NOMO-1 treated with dmso at 0.1 percent for 144 hours (cell line): Measurements from ENCODE around the gene KL.
A peak's percentile ranks its signal among the peaks of the same experiment; 100 is the strongest.

Experiments
- DNase-seq: peaks from one replicate; lab custom pipeline; 2025; ENCODE audit not compliant: unreplicated experiment; lab: John Stamatoyannopoulos, UW

The KL gene

DNA sequence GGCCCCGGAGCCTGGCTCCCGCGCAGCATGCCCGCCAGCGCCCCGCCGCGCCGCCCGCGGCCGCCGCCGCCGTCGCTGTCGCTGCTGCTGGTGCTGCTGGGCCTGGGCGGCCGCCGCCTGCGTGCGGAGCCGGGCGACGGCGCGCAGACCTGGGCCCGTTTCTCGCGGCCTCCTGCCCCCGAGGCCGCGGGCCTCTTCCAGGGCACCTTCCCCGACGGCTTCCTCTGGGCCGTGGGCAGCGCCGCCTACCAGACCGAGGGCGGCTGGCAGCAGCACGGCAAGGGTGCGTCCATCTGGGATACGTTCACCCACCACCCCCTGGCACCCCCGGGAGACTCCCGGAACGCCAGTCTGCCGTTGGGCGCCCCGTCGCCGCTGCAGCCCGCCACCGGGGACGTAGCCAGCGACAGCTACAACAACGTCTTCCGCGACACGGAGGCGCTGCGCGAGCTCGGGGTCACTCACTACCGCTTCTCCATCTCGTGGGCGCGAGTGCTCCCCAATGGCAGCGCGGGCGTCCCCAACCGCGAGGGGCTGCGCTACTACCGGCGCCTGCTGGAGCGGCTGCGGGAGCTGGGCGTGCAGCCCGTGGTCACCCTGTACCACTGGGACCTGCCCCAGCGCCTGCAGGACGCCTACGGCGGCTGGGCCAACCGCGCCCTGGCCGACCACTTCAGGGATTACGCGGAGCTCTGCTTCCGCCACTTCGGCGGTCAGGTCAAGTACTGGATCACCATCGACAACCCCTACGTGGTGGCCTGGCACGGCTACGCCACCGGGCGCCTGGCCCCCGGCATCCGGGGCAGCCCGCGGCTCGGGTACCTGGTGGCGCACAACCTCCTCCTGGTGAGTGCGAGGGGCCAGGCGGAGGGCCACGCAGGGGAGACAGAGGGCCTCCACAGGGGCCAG lies at the start of gene KL:
KL (plus strand) TSS at position 10 of the 909 bp plus-strand sequence; CDS start at position 28, 18 bp downstream.
- DNase-seq: peak; percentile 44

DNA sequence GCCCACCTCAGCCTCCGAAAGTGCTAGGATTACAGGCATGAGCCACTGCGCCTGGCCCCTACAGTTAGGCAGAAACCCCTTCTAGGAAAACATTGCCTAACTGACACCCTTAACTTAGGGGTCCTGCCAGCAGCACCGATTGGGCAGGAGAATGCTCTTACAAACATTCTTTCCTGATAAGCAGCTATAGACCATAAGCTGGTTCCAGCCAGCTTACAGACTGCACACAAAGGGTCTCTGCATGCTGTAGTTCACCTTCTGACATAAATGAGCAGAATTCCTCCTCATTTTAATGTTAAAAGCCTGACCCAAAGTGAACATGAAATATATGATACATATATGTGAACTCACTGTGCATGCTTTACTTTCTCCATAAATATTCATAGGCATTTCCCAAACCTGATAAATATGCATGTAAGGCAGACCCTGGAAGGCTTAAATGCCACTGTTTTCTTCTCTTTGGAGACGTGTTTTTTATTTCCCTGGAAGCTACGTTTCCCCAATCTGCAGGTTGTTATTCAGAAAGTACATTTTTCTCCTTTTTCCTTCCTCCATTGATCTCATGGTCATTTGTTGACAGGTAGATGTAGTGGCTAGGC lies 48.5 kb upstream of the KL start:
- no peak for DNase-seq

DNA sequence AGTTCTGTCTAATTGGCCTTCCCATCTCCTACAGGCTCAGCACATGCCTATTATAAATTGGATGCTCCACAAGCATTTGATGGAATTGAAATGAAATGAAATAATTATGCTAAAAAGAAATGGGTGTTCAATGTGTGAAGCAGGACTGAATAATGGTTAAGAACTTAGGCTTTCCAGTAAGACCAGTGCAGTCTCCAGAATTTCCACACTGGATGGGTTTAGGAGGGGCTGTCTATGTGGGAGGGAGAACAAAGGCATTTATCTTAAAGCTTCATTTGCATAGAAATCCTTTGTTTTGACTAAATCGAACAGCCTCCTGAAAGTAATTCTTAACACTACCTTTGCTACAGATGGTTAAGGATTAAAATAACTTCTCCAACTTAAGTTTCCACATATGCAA lies 47.9 kb upstream of the KL start:
- no peak for DNase-seq

GRCh38 chr13:32968793-32969192 lies 47.4 kb upstream of the KL start:
- DNase-seq: no peak

GRCh38 chr13:32969516-32969941 lies 46.7 kb upstream of the KL start:
- no peak for DNase-seq

GRCh38 chr13:32976056-32976805 lies 40.0 kb upstream of the KL start:
- no peak for DNase-seq

- DNase-seq: no peak
Observed at GRCh38 chr13:32976912-32977311, 39.3 kb upstream of the KL start.

- DNase-seq: no peak
Observed at GRCh38 chr13:32977321-32977720, 38.9 kb upstream of the KL start.

GRCh38 chr13:32978278-32978677 lies 37.9 kb upstream of the KL start:
- DNase-seq: no peak

- no peak for DNase-seq
Observed at GRCh38 chr13:32983058-32983457, 33.2 kb upstream of the KL start.

DNA sequence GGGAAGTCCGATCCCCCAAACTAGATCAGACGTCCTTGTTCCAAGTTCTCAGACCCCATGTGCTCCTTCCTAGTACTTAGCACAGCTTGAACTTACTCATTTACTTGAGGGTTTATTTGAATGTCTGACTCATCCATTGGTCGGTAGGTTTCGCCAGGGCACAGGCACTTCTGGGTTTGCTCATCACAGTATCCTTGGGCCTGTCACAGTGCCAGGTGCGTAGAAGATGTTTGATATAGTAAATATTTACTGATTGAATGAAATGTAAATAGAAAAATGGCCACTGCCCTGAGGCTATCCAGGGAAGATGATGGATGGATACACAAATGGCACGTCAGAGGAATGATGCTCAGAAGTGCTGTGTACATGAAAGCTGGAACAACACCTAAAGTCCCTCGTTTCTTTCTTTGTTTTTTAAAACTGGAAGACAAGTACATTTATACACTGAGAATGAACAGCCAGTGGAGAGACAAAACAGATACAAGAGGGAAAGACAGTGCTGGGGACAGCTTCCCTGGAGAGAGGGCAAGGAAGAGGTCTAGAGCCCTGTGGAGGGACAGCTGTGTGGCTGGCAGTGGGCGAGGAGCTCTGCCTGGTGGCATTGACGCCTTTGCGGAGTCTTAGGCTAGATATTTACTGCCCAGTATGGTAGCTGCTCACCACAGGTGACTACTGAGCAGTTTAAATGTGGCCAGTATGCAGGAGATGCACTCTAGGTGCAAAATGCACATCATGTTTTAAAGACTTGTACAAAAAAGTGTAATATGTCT lies 31.2 kb upstream of the KL start:
- DNase-seq: no peak

GRCh38 chr13:32986552-32986951 lies 29.7 kb upstream of the KL start:
- DNase-seq: no peak

GRCh38 chr13:32987462-32987861 lies 28.8 kb upstream of the KL start:
- DNase-seq: no peak

- no peak for DNase-seq
Observed at GRCh38 chr13:32988608-32989289, 27.5 kb upstream of the KL start.

DNA sequence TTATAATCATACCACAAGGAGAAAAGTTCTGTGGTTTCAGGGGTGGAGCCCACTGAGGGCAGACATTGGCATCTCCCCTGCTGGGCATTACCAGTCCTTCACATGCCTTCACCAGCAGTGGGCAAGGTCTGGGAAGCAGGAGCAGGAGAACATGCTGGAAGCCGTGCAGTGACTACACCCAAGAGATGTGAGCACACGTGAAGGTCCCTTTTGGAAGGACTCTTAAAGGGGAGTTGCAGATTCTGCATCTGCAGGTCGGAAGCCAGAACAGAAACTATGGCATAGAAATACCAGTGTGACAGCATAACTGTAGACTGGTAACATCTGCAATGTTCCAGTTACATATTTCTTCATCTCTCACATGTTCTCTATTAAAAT lies 26.9 kb upstream of the KL start:
- no peak for DNase-seq

GRCh38 chr13:32989942-32990341 lies 26.3 kb upstream of the KL start:
- no peak for DNase-seq

GRCh38 chr13:32993145-32993544 lies 23.1 kb upstream of the KL start:
- DNase-seq: no peak

DNA sequence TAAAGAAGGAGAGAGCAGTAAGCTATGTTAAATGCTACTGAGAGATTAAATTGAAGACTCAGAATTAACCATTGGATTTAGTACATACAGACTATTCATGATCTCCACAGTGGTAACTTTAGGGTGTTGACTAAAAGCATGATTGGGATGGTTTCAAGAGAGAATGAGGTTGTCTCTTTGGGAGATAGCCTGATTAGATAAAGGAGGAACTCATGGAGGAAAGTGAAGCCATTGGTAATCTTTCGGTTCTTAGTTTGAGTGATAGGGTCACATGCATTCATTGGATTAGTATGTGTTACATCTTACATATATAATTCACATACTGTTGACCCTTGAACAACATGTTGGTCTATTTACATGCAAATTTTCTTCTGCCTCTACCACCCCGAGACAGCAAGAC lies 18.8 kb upstream of the KL start:
- DNase-seq: no peak

- no peak for DNase-seq
Observed at GRCh38 chr13:32998966-32999365, 17.3 kb upstream of the KL start.

DNA sequence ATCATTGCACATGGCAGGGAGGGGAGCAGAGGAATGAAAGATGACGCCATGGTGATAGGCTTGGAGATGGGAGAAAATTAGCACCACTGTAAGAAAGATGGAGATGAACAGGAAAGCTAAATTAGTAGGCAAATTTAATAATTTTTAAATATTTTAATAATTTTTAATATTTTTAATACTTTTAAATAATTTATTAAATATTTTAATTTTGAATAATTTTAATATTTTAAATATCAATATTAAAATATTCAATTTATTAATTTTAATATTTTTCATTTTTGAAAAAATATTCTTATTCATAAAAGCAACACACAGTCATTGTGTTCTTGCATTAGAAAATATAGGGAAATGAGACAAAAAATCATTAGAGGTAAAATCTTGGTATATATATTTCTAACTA lies 15.9 kb upstream of the KL start:
- no peak for DNase-seq
